NCI-H2171 (cell line): ENCODE data around the gene IFNL4.
A peak's percentile ranks its signal among the peaks of the same experiment; 100 is the strongest.
"Not testable (repeated sequence)": the region's sequence is repeated elsewhere in the genome, so short reads cannot be mapped to it uniquely, and the experiment has no call there.

Experiments used
- DNase-seq: peaks from one replicate; lab custom pipeline; 2025; lab: John Stamatoyannopoulos, UW

Gene IFNL4

GRCh38 chr19:39219108-39219507 lies 29.5 kb downstream of the IFNL4 start:
- not testable (repeated sequence) for DNase-seq

- peak; percentile 27 for DNase-seq
Measured at GRCh38 chr19:39218230-39219007, 30.2 kb downstream of the IFNL4 start.

- DNase-seq, result no peak
Measured at GRCh38 chr19:39217094-39217493, 31.6 kb downstream of the IFNL4 start.

GRCh38 chr19:39215323-39215722 lies 33.3 kb downstream of the IFNL4 start:
- not testable (repeated sequence) for DNase-seq

GRCh38 chr19:39212375-39212742 lies 36.3 kb downstream of the IFNL4 start:
- no peak for DNase-seq

GRCh38 chr19:39211731-39212374 lies 36.8 kb downstream of the IFNL4 start:
- no peak for DNase-seq

GRCh38 chr19:39209196-39209595 lies 39.5 kb downstream of the IFNL4 start:
- DNase-seq, result no peak

DNA sequence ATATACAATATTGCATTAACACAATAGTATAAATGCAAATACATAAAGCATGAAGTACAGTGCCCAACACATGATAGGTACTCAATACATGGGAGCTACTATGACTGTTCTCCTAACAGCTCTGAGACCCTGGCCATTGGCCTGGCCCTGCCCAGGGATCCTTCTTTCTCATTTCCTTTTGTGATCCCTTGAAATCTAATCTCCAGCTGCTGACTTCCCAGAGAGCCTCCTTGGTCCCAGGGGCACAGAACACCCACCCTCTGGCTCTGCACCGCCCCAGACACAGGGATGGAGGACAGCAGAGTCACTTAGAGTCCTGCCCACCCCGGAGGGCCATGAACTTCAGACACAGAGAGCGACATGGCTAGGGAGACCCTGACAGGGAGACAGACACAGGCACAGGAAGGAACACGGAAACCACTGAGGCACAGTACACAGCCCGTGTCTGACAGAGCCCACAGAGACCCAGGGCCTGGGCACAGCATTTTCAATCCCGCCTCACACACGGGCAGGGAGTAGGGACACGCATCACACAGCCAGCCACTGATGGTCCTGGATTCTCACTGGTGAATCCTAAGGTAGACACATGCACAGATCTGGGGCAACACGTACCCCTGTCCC lies 40.4 kb downstream of the IFNL4 start:
- no peak for DNase-seq

- no peak for DNase-seq
Measured at GRCh38 chr19:39207293-39207836, 41.3 kb downstream of the IFNL4 start.

GRCh38 chr19:39206122-39206521 lies 42.5 kb downstream of the IFNL4 start:
- DNase-seq, result no peak

- DNase-seq, result no peak
Measured at GRCh38 chr19:39205449-39205764, 43.2 kb downstream of the IFNL4 start.

DNA sequence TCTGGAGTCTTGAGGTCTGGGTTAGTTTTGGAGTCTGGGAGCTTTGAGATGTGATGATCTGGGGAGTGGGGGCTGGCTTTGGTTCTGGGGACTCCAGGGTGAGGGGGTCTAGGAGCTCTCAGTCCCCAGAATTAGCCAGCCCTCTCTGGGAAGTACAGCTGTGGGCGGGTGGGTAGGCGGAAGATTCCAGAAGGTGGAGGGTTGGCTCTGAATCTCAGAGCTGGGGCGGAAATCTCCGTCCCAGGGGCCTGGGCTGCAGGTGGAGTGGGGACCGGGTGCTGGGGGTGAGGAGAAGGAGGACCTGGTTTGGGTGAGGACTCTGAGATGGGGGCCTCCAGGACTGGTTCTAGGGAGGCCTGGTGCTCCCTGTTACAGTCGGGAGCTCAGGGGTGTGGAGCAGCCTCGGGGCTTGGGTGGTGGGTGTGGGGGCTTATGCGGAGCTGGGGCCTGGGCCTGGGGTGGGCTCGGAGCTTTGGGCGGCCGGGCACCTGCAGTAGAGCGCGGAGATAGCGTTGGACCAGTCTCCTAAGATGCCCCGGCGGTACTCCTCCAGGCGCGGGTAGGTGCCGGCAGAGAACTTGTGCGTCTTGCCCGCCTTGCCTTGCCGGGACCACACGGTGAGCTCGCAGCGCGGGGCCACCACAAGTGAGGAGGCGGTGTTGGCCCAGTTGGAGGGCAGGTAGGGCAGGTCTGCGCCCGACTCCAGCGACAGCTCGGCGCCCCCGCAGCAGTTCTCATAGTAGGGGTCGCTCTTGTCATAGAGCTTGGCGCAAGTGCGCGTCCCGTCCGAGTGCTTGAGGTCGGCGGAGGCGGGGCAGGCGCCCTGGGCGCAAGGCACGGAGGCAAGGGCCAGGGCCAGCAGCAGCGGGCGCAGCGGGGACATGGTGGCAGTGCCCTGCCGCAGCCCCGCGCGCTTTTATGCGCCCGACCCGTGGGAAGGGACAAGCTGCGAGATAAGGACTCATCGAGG lies 45.0 kb downstream of the IFNL4 start, which contains the start of gene SYCN:
Gene SYCN (minus strand): TSS at position 892 of the 970 bp plus-strand sequence. CDS start 9 bp downstream, at position 883.
- DNase-seq, result no peak

DNA sequence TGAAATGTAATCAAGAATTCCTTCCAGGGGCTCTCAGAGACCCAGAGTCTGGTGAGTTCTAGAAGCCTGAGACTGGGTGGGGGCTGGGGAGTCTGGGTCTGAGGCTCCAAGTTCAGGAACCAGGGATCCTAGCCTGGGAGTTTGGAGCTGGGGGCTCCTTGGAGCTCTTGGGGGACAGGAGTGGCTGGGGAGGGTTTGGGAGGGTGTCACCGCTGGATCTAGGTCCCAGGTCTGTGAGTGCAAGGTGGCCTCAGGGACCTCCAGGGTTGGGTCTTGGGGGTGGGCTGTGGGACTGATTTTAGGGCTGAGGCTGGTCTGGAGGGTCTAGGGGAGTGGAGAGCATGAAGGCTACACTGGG lies 45.7 kb downstream of the IFNL4 start:
- DNase-seq, result no peak

DNA sequence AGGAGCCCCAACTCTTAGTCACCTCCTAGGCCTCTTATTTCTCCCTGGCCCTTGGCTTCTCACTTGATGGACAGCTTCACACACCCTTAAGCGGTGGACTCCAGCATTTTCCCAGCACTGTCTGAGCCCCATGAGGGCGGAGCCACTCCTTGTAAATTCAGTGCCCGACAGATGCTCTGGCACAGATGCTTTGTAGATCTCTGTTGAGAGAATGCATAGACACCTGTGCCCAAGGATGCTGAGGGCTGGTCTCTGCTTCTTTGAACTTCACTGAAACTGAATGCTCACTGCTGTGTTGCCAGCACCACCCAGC lies 47.9 kb downstream of the IFNL4 start:
- peak; percentile 60 for DNase-seq

GRCh38 chr19:39200066-39200802 lies 48.4 kb downstream of the IFNL4 start:
- DNase-seq, result no peak

- no peak for DNase-seq
Measured at GRCh38 chr19:39199025-39199424, 49.6 kb downstream of the IFNL4 start.

GRCh38 chr19:39197808-39198207 lies 50.8 kb downstream of the IFNL4 start:
- DNase-seq, result no peak

DNA sequence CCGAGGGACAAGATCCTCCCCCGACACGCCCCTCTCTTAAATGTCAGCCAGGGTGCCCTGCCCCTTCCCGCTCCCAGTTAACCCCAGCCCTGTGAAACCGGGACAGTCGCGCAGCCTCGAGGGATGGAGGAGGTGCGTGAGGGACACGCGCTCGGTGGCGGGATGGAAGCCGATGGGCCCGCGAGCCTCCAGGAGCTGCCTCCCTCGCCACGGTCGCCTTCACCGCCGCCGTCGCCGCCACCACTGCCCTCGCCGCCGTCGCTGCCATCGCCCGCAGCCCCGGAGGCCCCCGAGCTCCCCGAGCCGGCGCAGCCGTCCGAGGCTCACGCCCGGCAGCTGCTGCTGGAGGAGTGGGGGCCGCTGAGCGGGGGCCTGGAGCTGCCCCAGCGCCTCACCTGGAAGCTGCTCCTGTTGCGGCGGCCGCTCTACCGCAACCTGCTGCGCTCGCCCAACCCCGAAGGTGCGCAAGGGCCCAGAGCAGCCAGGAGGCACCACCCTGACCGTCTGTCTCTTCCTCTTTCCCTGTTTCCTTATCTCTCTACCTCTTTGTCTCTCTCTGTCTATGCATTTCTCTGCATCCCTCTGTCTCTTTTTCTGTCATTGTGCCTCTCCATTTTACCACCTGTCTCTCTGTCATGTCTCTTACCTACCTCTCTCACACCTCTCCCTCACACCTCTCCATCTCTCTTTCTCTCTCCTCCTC lies 51.6 kb downstream of the IFNL4 start, which contains the start of gene NCCRP1:
Gene NCCRP1 (plus strand): TSS at position 105 of the 703 bp plus-strand sequence. CDS start 19 bp downstream, at position 124.
- no peak for DNase-seq

- no peak for DNase-seq
Measured at GRCh38 chr19:39196320-39196719, 52.3 kb downstream of the IFNL4 start.
